Hematopoietic multipotent progenitor cell (in vitro differentiated cells): ENCODE data around the gene KBTBD12. TPM values are rescaled to one million over a fixed set of nuclear protein-coding genes. Genes with fewer than 3 reads are reported as not detected.
"Not testable (repeated sequence)": the region's sequence is repeated elsewhere in the genome, so short reads cannot be mapped to it uniquely, and the experiment has no call there.

Source experiments
- DNase-seq, 3 donors: peaks; one replicate each; pipeline ENCODE4 v3.0.0-alpha.2; 2011 to 2015; ENCODE audit warnings: low read depth in 2 of 3, low spot score in 2 of 3
- total RNA-seq: library from RNA; depleted of rRNA; stranded (reverse); fragments of >200 nt; gene quantifications from one replicate; pipeline ENCODE4 v1.2.3, GENCODE V29; 2012

KBTBD12 gene
- total RNA-seq, 1 donor: 0.27 TPM

GRCh38 chr3:127902486-127902885 is 12.5 kb upstream of the KBTBD12 start:
- no peak for DNase-seq

GRCh38 chr3:127903611-127904375 is 11.2 kb upstream of the KBTBD12 start:
- peak in 1 of 3 donors; percentile 41 for DNase-seq

- DNase-seq: no peak
These were observed 9.5 kb upstream of the KBTBD12 start for GRCh38 chr3:127905556-127905955.

- not testable (repeated sequence) for DNase-seq
These were observed 8.4 kb upstream of the KBTBD12 start for GRCh38 chr3:127906653-127907052.

GRCh38 chr3:127908202-127908601 is 6.8 kb upstream of the KBTBD12 start:
- DNase-seq: no peak

GRCh38 chr3:127908951-127909350 is 6.1 kb upstream of the KBTBD12 start:
- DNase-seq: no peak

- no peak for DNase-seq
These were observed 5.4 kb upstream of the KBTBD12 start for GRCh38 chr3:127909646-127910045.

- DNase-seq: no peak
These were observed 3.6 kb upstream of the KBTBD12 start for GRCh38 chr3:127911421-127911931.

- not testable (repeated sequence) for DNase-seq
These were observed 1.2 kb upstream of the KBTBD12 start for GRCh38 chr3:127913841-127914240.

GRCh38 chr3:127914584-127914983 is 448 bp upstream of the KBTBD12 start:
- no peak for DNase-seq

- DNase-seq: no peak
These were observed 983 bp downstream of the KBTBD12 start for GRCh38 chr3:127915937-127916493.

- no peak for DNase-seq
These were observed 5.7 kb downstream of the KBTBD12 start for GRCh38 chr3:127920738-127921137.

- no peak for DNase-seq
These were observed 8.6 kb downstream of the KBTBD12 start for GRCh38 chr3:127923611-127924010.

- DNase-seq: no peak
These were observed 10.4 kb downstream of the KBTBD12 start for GRCh38 chr3:127925384-127925783.

GRCh38 chr3:127927829-127928604 is 13.0 kb downstream of the KBTBD12 start:
- no peak for DNase-seq

- DNase-seq: no peak
These were observed 14.9 kb downstream of the KBTBD12 start for GRCh38 chr3:127929818-127930413.

- DNase-seq: no peak
These were observed 18.4 kb downstream of the KBTBD12 start for GRCh38 chr3:127933396-127933795.

- no peak for DNase-seq
These were observed 23.8 kb downstream of the KBTBD12 start for GRCh38 chr3:127938800-127939199.

- DNase-seq: no peak
These were observed 25.1 kb downstream of the KBTBD12 start for GRCh38 chr3:127940116-127940515.

GRCh38 chr3:127942613-127943012 is 27.6 kb downstream of the KBTBD12 start:
- DNase-seq: no peak

- DNase-seq: no peak
These were observed 33.2 kb downstream of the KBTBD12 start for GRCh38 chr3:127948211-127948610.
